ENCODE results near the gene CCBE1.

DNA sequence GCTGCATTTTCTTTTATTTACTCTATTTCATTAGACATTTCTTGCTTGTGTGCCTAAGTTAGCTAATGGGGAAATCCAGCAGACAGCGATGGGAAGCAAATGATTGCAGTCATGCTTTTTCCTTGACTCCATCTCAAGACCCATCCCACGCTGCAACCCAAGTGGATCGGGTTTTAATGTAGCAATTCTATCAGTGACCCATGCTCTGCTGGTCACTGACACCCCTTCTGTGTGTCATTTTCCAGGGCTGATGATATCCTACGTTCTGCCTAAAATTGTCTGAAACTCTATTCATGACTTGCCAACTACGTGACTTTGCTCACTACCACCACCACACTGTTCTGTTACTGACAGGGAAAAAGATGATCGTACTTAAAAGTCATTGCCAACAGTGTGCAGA, 129.8 kb downstream of the CCBE1 start:
- TF ChIP-seq, protein P1, sequence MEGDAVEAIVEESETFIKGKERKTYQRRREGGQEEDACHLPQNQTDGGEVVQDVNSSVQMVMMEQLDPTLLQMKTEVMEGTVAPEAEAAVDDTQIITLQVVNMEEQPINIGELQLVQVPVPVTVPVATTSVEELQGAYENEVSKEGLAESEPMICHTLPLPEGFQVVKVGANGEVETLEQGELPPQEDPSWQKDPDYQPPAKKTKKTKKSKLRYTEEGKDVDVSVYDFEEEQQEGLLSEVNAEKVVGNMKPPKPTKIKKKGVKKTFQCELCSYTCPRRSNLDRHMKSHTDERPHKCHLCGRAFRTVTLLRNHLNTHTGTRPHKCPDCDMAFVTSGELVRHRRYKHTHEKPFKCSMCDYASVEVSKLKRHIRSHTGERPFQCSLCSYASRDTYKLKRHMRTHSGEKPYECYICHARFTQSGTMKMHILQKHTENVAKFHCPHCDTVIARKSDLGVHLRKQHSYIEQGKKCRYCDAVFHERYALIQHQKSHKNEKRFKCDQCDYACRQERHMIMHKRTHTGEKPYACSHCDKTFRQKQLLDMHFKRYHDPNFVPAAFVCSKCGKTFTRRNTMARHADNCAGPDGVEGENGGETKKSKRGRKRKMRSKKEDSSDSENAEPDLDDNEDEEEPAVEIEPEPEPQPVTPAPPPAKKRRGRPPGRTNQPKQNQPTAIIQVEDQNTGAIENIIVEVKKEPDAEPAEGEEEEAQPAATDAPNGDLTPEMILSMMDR (IDR thresholded peaks at IDR 0.05): no peak
- TF ChIP-seq POLR2A (IDR thresholded peaks at IDR 0.05): no peak

All from uterus (tissue), 2 donors.